Airway epithelial cell (primary cell): Measurements from ENCODE around the gene ZNF69. TPM values are rescaled to one million over a fixed set of nuclear protein-coding genes. Genes with fewer than 3 reads are reported as not detected.

Source experiments
- total RNA-seq: library from RNA; depleted of rRNA; stranded (reverse); fragments of >200 nt; gene quantifications from 2 replicates; pipeline ENCODE4 v1.2.3, GENCODE V29; 2015

Gene ZNF69
- 0.63 and 1.1 TPM in 2 replicates for total RNA-seq

GRCh38 chr19:11887611-11888531 lies at the start of gene ZNF69:
Gene ZNF69 (plus strand): TSS chr19:11887782. CDS start chr19:11887924, 142 bp downstream.

GRCh38 chr19:11848594-11849469 lies 38.8 kb upstream of the ZNF69 start, which contains the start of gene ZNF439:
Gene ZNF439 (plus strand): TSS chr19:11848726. CDS start chr19:11848868, 142 bp downstream.

GRCh38 chr19:11924886-11925650 lies 37.5 kb downstream of the ZNF69 start, which contains the start of gene ZNF700:
Gene ZNF700 (plus strand): TSS chr19:11925107. CDS start chr19:11925211, 104 bp downstream.

Other genes starting within 250 kb of the ZNF69 start
- 3.4 and 4.9 TPM in 2 replicates for gene ZNF823, start 148.8 kb upstream of the ZNF69 start, total RNA-seq
- 1.9 and 2.6 TPM in 2 replicates for gene ZNF441, start 120.8 kb upstream of the ZNF69 start, total RNA-seq
- gene ZNF491, start 89.3 kb upstream of the ZNF69 start, total RNA-seq, result 0.35 and 0.65 TPM in 2 replicates
- gene ZNF440, start 73.5 kb upstream of the ZNF69 start, total RNA-seq, result 6.2 and 8.7 TPM in 2 replicates
- 0.65 and 0.92 TPM in 2 replicates for gene ZNF439, start 39.1 kb upstream of the ZNF69 start, total RNA-seq
- gene ZNF700, start 37.3 kb downstream of the ZNF69 start, total RNA-seq, result 4.2 and 4.3 TPM in 2 replicates
- gene ZNF763, start 77.3 kb downstream of the ZNF69 start, total RNA-seq, result 0.09 and 0.92 TPM in 2 replicates
- gene ZNF433, start 147.9 kb downstream of the ZNF69 start, total RNA-seq, result 3.8 and 5.3 TPM in 2 replicates
- 0.21 and 0.93 TPM in 2 replicates for gene ZNF878, start 165.2 kb downstream of the ZNF69 start, total RNA-seq
- gene ZNF844, start 176.9 kb downstream of the ZNF69 start, total RNA-seq, result 0.56 and 1.1 TPM in 2 replicates